SJSA1 (cell line): ENCODE data around the gene ABHD17B. TPM values are rescaled to one million over a fixed set of nuclear protein-coding genes. Genes with fewer than 3 reads are reported as not detected.
"Not testable (repeated sequence)": the region's sequence is repeated elsewhere in the genome, so short reads cannot be mapped to it uniquely, and the experiment has no call there.

Source experiments
- DNase-seq, 2 experiments: peaks; one replicate each; pipeline ENCODE4 v3.0.0-alpha.2; 2015 to 2020; ENCODE audit warnings: low spot score in 2 of 2, low read depth in 1 of 2
- H3K27ac ChIP-seq: fragments of 250-450 bp; sonication (Bioruptor Pico); 2 replicates; pipeline ENCODE4 v1.5.1; 2020; ENCODE audit warnings: mild to moderate bottlenecking, moderate library complexity
- H3K27me3 ChIP-seq: fragments of 250-450 bp; sonication (Bioruptor Pico); replicated peaks from 2 replicates; pipeline ENCODE4 v1.5.1; 2020; ENCODE audit warnings: mild to moderate bottlenecking, moderate library complexity
- H3K36me3 ChIP-seq: fragments of 250-450 bp; sonication (Bioruptor Pico); 2 replicates; pipeline ENCODE4 v1.5.1; 2020; ENCODE audit warnings: mild to moderate bottlenecking
- H3K4me1 ChIP-seq: fragments of 250-450 bp; sonication (Bioruptor Pico); replicated peaks from 2 replicates; pipeline ENCODE4 v1.6.1; 2021; ENCODE audit warnings: mild to moderate bottlenecking
- H3K4me3 ChIP-seq: fragments of 250-450 bp; sonication (Bioruptor Pico); 2 replicates; pipeline ENCODE4 v1.5.1; 2020; ENCODE audit warnings: mild to moderate bottlenecking
- H3K9me3 ChIP-seq: fragments of 250-450 bp; sonication (Bioruptor Pico); replicated peaks from 2 replicates; pipeline ENCODE4 v1.5.1; 2020; ENCODE audit warnings: mild to moderate bottlenecking
- total RNA-seq: library from RNA; depleted of rRNA; stranded (reverse); fragments of >200 nt; shearing (Covaris generic); gene quantifications from 2 replicates; pipeline ENCODE4 v1.2.3, GENCODE V29; 2014

Gene ABHD17B
- total RNA-seq, 1 experiment from 2014 or later, result 13.7 TPM

DNA sequence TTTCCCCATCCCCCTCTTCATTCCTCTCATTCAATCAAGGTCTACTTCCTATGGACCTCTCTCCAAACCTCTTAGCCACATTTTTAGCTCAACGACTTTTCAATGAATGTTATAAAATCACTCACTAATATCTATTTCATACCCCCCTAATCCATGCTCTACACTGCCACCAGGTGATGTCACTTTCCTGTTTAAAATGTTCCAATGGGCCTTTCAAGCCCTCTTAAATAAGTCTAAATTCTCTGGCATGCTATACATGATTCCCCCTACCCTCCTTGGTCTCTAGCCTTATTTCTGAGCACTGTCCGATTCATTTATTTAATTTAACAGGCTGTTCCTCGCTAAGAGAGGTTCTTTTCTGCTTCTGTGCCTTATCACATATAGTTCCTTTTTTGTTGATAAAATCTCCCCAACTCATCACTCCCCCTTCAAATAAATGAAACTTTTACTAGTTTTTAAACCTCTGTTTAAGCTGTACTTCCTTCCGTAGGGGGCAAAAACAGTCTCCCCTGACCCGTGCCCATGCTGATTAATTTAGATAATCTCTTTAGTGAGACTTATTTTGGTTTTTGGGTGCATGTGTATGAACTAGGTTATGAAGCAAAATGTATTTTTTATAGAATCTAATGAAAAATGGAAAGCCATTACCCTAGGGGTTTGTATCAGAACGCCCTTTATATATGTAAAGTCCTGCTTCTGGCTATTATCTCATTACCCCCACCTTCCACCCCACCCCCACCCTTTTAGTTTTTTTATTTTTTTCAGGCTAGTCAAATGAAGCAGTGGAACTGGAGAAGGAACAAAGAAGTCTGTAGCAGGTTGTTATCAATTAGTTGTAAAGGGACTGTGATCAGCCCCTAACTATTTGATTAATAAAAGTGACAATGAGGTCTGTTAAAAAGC, 9.0 kb downstream of the ABHD17B start:
- Histone ChIP-seq H3K9me3 (no peaks in the 10 kb centered on the region), H3K27ac (no peak overlapping the region), H3K27me3 (no peaks in the 10 kb centered on the region), H3K4me1 (no peaks in the 10 kb centered on the region), H3K36me3 (no peaks in the 10 kb centered on the region; the same call in 1 of the 2 replicates), H3K4me3 (no peak overlapping the region)
- DNase-seq, result no peak

DNA sequence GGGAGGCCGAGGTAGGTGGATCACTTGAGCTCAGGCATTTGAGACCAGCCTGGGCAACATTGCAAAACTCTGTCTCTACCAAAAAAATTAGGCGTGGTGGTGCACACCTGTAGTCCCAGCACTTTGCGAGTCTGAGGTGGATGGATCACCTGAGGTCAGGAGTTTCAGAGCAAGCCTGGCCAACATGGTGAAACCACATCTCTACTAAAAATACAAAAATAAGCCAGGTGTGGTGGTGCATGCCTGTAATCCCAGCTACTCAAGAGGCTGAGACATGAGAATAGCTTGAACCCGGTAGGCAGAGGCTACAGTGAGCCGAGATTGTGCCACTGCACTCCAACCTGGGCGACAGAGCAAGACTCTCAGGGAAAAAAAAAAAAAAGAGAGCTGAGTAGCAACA, 12.2 kb downstream of the ABHD17B start:
- H3K27ac ChIP-seq, H3K4me3 ChIP-seq, H3K27me3 ChIP-seq, DNase-seq, H3K9me3 ChIP-seq, H3K36me3 ChIP-seq, H3K4me1 ChIP-seq: not testable (repeated sequence)

GRCh38 chr9:71897577-71897976, 13.4 kb downstream of the ABHD17B start:
- no peaks in the 10 kb centered on the region for H3K36me3 ChIP-seq
- H3K27ac ChIP-seq, result no peak overlapping the region
- H3K4me3 ChIP-seq, result no peak overlapping the region
- no peaks in the 10 kb centered on the region for H3K9me3 ChIP-seq
- no peaks in the 10 kb centered on the region for H3K27me3 ChIP-seq
- no peaks in the 10 kb centered on the region for H3K4me1 ChIP-seq
- DNase-seq, result no peak

- DNase-seq, result no peak
Observed at GRCh38 chr9:71896761-71897160, 14.2 kb downstream of the ABHD17B start.

GRCh38 chr9:71895955-71896354, 15.0 kb downstream of the ABHD17B start:
- no peaks in the 10 kb centered on the region for H3K4me1 ChIP-seq
- H3K36me3 ChIP-seq, result no peaks in the 10 kb centered on the region
- H3K27me3 ChIP-seq, result no peaks in the 10 kb centered on the region
- no peak for DNase-seq
- no peak overlapping the region for H3K27ac ChIP-seq
- H3K4me3 ChIP-seq, result no peak overlapping the region
- no peaks in the 10 kb centered on the region for H3K9me3 ChIP-seq

More at GRCh38 chr9:71896761-71897160, 14.2 kb downstream of the ABHD17B start:
- Histone ChIP-seq H3K4me1 (no peaks in the 10 kb centered on the region), H3K27me3 (no peaks in the 10 kb centered on the region), H3K27ac (no peak overlapping the region), H3K4me3 (no peak overlapping the region), H3K9me3 (no peaks in the 10 kb centered on the region), H3K36me3 (no peaks in the 10 kb centered on the region)

DNA sequence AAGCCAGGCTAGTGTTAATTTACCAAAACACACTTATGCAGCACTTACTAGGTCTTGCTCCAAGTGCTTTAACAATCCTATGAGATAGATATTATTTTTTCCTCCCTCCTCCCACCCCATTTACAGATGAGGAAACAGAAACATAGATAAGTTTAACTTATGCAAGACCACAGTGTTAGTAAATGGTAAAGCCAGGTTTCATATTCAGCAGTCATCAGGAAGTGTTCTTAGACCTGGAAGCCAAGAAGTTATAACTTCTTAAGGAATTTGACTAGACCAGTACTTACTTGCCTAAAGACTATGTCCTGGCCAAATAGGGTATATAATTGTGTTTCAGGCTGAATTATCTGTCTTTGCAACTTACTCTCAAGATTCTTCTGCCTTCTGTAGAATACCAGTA, 15.9 kb downstream of the ABHD17B start:
- Histone ChIP-seq H3K27ac (no peak overlapping the region), H3K36me3 (no peaks in the 10 kb centered on the region), H3K27me3 (no peaks in the 10 kb centered on the region), H3K4me1 (no peaks in the 10 kb centered on the region), H3K4me3 (no peak overlapping the region), H3K9me3 (no peaks in the 10 kb centered on the region)
- no peak for DNase-seq

GRCh38 chr9:71891557-71892189, 19.3 kb downstream of the ABHD17B start:
- Histone ChIP-seq H3K27ac (no peak overlapping the region), H3K27me3 (no peaks in the 10 kb centered on the region), H3K4me1 (no peaks in the 10 kb centered on the region), H3K36me3 (no peaks in the 10 kb centered on the region), H3K9me3 (no peaks in the 10 kb centered on the region), H3K4me3 (no peak overlapping the region)
- DNase-seq, result no peak

DNA sequence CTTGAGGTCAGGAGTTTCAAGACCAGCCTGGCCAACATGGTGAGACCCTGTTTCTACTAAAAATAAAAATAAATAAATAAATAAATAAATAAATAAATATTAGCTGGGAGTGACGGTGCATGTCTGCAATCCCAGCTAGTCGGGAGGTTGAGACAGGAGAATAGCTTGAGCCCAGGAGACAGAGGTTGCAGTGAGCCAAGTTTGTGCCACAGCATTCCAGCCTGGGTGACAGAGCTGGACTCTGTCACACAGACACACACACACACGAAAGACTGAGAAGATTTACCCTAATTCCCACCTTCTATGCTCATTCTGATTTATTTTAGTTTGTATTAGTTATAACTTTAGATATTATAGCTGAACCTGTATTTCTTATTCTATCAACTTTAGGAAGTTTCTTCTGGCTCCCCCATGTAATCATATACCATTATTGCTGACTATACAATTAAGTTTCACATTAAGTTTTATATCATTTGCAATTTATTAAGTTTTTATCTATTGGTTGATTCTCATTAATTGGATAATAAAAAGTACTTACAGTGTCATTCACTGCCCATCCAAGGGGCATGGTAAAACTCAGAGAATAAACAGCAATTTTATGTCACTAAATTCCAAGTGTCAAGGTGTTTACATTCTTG, 20.8 kb downstream of the ABHD17B start:
- H3K4me3 ChIP-seq, result no peak overlapping the region
- H3K27ac ChIP-seq, result no peak overlapping the region
- no peaks in the 10 kb centered on the region for H3K9me3 ChIP-seq
- DNase-seq, result no peak
- H3K4me1 ChIP-seq, result no peaks in the 10 kb centered on the region
- H3K36me3 ChIP-seq, result no peaks in the 10 kb centered on the region
- H3K27me3 ChIP-seq, result no peaks in the 10 kb centered on the region

GRCh38 chr9:71887362-71887761, 23.6 kb downstream of the ABHD17B start:
- Histone ChIP-seq H3K9me3 (no peaks in the 10 kb centered on the region; the same call in 1 of the 2 replicates), H3K27me3 (no peaks in the 10 kb centered on the region), H3K27ac (no peak overlapping the region), H3K4me3 (no peak overlapping the region), H3K4me1 (no peaks in the 10 kb centered on the region), H3K36me3 (no peaks in the 10 kb centered on the region)
- no peak for DNase-seq

DNA sequence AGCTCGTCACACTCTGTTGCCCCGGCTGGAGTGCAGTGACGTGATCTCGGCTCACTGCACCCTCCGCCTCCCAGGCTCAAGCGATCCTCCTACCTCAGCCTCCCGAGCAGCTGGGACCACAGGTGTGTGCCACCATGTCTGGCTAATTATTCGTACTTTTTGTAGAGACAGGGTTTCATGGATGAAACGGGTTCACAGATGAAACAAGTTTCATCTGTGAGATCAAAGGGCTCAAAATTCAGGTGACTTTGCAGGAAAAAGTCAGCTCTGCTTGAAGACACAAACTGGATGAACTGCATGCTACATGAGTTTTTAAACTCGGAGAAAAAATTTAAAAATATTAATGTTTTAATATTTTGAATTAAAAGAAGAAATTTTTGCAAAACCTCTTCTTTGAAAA, 24.5 kb downstream of the ABHD17B start:
- Histone ChIP-seq H3K27ac (no peak overlapping the region), H3K4me1 (no peaks in the 10 kb centered on the region), H3K27me3 (no peaks in the 10 kb centered on the region), H3K9me3 (no peaks in the 10 kb centered on the region; the same call in 1 of the 2 replicates), H3K36me3 (no peaks in the 10 kb centered on the region), H3K4me3 (no peak overlapping the region)
- no peak for DNase-seq

DNA sequence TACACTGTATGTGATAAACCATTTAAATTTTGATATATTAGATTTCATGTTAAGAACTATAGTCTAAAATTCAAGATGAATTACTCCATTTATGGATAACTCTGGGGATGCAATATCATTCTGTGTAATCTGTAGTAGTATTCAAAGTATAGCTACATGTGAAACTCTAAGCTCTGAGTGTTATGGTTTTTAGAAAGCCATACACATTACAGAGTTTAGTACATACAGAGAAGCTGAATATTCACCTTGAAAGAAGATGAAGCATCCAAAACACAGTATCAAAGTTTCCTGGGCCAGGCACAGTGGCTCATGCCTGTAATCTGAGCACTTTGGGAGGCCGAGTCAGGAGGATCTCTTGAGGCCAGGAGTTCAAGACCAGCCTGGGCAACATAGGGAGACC, 25.0 kb downstream of the ABHD17B start:
- Histone ChIP-seq H3K27me3 (no peaks in the 10 kb centered on the region), H3K27ac (no peak overlapping the region), H3K9me3 (no peaks in the 10 kb centered on the region; the same call in 1 of the 2 replicates), H3K36me3 (no peaks in the 10 kb centered on the region), H3K4me3 (no peak overlapping the region), H3K4me1 (no peaks in the 10 kb centered on the region)
- DNase-seq, result no peak

DNA sequence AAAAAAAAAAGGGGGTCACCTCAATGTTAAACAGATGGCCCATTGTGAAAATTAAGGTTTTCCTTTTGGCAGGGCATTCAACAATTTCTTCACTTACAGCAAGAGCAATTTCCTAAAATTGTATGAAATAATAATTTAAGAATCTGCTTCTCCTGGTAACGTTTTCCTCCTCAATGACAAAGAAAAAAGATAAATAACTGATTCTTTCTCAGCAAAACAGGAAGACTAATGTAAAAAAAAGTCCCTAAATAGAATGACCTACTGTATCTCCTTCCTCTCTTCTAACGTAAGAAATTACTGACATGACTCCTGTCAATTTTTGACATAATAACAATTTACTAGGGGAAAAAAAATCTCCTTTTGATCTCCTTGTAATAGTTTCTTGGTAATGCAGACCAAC, 25.5 kb downstream of the ABHD17B start:
- Histone ChIP-seq H3K9me3 (no peaks in the 10 kb centered on the region; the same call in 1 of the 2 replicates), H3K4me3 (no peak overlapping the region), H3K36me3 (no peaks in the 10 kb centered on the region), H3K27me3 (no peaks in the 10 kb centered on the region), H3K4me1 (no peaks in the 10 kb centered on the region), H3K27ac (no peak overlapping the region)
- DNase-seq, result no peak

GRCh38 chr9:71884005-71884404, 27.0 kb downstream of the ABHD17B start:
- no peak overlapping the region for H3K27ac ChIP-seq
- H3K36me3 ChIP-seq, result no peaks in the 10 kb centered on the region
- DNase-seq, result no peak
- H3K27me3 ChIP-seq, result no peaks in the 10 kb centered on the region
- no peak overlapping the region for H3K4me3 ChIP-seq
- no peaks in the 10 kb centered on the region; the same call in 1 of the 2 replicates for H3K9me3 ChIP-seq
- H3K4me1 ChIP-seq, result no peaks in the 10 kb centered on the region

DNA sequence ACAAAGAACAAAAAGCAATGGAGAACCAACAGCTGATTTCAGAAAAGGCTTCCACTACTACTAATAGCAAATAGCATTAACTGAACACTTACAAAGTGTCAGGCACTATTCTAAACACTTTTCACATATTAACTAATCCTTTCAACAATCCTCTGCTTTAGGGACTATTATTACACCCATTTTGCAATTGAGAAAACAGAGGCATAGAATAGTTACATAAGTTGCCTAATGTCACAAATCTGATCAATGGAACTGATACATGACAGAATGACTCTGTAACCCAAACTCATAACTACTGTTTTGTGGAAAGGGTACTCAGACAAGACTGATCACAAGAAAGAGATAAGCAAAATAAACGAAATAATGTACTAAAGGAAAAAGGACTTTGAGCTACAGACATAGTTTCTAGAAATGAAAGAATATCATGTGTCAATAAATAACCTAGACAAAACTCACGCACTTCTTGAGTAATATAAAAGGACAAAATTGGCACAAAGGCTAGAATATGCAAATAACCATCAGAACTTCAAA, 31.3 kb downstream of the ABHD17B start:
- no peak overlapping the region for H3K27ac ChIP-seq
- H3K36me3 ChIP-seq, result peaks cover 1% of the 10 kb centered on the region; the same call in 1 of the 2 replicates
- H3K4me1 ChIP-seq, result no peaks in the 10 kb centered on the region
- H3K4me3 ChIP-seq, result no peak overlapping the region
- peaks cover 3% of the 10 kb centered on the region; the same call in 1 of the 2 replicates for H3K9me3 ChIP-seq
- H3K27me3 ChIP-seq, result no peaks in the 10 kb centered on the region
- no peak for DNase-seq
